Fibroblast of skin of right quadriceps (primary cell): ENCODE measurements around the gene VWC2L.

Experiments used
- DNase-seq: peaks from one replicate; pipeline ENCODE4 v3.0.0-alpha.2; 2013

The VWC2L gene

DNA sequence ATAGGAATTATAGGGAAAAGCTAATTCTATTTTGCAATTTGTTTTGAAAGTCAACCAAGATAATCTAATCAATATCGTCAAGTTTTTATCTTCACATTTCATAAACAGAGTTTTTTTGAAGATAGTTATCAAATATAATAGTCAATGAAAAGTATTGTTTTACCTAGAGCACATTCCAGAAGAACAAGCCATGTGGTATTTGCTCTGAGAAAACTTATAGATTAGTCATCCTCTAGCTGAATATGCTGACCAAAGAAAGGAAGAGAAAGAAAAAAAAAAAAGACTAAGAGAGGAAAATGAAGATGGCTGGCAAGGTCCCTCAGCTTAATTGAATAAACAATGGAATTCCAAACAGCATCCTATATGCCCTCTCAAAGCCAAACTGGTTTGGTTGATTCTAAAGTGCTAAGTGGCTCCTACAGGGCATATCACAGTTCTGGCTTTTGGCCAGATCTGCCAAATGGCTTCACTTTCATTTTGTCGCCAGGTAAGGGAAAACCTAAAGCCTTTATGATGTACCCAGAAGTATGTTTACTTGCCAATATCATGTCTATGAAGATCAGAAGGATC lies 132.6 kb downstream of the VWC2L start:
- peak; percentile 64 for DNase-seq

DNA sequence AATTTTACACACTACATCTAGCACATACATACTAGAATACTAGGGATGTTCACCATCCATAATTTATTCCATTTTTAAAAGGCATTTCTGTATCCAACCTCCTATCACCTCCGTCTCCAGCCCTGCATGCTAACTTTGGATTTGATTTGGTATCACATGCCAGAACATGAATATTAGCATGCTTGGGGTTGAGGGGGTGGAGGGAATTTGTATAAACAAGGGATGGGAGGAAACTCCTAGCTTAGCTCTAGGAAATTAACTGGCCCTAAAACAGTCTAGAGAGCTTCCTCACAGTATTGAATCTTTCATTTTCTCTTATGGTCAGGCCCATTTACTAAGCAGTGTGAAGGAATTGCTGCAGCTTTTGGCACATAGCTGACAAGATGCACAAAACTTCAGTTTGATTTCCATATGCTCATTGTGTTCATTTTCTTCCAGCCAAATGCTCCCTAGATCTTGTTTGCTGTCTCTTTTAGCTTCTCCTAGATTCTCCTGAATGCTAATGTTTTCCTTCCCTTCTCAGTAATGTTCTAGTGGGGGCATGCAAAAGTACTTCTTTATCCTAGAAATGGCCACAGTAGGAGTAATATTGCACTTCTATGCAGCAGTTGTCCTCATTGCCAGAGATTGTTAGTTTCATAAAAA lies 135.2 kb downstream of the VWC2L start:
- DNase-seq, result no peak

DNA sequence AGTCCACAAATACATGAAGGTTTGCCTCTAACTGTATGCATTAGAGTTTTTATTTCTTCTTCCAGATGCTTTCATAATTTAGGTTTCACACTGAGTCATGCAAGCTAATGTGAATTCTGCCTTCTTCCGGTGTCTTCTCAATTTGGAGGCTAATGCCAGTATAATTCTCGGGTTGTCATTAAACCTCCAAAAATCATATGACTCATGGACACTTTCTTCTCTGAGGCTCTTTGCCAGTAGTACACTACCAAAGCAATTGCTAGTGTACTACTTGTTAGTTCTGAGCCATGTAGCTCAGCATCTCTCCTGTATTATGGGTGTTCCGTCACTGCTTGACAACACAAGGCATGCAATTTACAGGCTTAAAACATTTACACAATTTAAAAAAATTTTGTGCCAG lies 137.1 kb downstream of the VWC2L start:
- DNase-seq, result peak; percentile 37

DNA sequence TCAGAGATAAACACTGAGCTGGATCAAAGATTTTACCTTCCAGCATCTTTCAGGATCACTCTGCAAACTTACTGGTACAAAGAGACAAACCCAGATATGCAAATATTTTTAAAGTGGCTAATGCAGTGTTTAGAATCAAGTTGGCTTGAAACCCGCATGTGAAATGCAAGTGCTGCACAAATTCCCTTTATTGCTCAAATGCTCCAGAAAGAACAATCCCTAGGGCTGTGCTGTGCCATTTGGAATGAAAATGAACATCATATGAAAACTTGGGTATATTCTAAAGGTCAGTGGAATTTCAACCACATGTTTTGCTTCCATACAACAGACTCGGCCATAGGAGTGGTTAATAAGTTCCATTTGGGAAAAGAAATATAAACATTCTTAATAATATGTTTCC lies 139.1 kb downstream of the VWC2L start:
- DNase-seq, result no peak

DNA sequence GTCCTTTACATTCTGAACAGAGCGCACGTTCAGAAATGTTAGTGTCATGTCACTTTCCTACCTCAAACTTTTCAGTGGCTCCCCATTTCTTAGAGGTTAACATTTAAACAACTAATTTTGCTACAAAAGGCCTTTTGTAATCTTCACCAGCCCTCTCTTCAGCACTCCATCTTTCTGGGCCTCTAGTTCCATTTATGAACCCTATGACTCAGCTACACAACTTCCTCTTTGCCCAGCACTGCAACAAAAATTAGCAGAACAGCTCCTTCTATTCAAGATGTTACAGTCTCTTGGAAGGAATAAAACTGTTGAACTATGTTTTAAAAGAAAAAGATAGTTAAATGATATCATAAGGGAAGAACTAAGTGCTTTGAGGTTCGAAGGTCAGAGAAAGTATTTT lies 139.9 kb downstream of the VWC2L start:
- DNase-seq, result no peak

DNA sequence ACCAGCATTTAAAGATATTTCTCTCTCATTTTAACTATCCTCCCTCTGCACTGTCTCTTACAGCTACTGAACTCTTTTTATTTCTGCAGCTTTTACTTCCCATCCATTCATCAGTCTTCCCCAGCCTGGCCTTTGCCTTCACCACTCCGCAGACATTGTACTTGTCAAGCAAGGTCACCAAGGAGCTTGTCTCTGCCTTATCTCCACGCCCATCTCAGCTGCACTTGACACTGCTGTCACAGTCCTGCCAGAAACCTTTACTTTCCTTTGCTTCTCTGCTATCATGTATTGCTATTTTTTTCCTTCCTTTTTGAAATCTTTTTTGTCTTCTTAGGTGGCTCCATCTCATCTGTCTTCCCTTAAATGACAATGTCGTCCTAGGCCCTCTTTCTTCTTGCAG lies 147.0 kb downstream of the VWC2L start:
- DNase-seq, result no peak

DNA sequence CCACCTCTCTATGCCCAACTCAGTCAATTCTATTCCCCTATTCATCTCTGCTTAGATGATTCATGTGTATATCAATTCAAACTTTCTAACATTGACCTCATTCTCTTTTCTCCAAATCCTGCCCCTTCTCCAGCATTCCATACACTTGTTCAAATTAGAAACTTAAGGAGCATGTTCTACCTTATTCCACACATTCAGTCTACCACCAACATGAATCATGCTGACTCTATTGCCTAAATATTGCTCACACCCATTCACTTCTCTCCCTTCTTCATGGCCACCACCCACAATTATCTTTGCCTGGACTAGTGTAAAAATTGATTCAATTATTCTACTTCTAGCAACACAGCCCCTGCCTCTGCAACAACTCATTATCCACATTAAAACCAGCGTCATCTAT lies 147.5 kb downstream of the VWC2L start:
- no peak for DNase-seq

DNA sequence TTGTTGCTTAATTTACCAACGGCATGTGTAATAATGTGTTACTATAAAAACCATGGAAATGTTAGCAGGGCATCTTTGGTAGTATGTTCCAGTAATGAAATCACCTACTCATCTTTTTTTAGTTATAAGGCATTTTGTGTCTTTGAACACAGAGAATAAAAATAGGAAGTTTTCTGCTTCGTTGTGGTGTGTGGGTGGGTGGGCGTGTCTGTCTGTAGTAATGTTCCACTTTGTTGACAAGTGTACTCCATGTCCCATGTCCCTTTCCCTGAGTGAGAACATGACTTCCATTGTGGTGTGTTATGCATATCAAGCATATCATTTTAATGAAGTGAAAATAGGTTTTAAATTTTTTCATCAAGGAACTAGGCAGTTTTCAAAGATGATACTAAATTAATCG lies 149.3 kb downstream of the VWC2L start:
- no peak for DNase-seq

DNA sequence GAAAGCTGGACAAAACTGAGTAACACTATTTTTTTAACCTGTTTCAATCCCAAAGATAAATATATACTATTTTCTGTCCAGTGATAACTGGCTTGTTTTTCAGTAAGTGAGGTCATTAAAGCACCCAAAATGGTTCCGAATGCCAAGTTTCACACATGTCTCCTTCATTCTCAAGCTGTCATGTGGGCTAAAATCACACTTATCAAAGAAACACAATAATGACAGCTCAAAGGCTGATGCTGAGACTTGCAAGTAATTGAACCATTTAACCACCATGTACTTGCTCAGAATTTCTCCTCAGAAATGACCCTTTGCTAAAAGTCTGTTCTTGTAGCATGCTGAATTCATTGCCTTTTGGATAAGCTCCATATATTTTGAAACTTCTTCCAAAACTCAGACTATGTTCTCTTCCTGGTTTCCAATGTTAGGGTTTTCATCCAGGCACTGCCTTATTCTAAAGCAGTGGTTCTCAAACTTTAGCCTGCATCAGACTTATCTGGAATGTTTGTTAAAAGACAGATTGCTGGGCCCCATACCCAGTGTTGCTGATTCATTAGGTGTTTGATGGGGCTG lies 149.8 kb downstream of the VWC2L start:
- no peak for DNase-seq

DNA sequence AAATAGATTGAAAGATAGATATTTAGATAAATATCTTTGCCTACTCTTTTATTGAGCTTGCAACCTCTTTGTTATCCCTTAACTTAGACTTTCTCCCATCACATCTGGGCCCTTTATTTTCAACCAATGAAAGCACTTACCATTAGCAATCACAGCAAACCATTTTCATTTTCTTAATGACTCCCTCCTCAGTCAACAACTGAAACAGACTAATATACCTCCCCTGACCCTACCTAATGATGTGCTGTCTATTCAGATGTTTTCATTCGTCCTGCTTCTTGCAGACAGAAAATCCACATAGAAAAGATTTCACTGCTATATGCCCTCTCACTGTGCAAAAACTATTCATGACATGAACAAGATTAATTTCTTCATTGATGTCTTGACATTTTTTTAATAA lies 154.4 kb downstream of the VWC2L start:
- no peak for DNase-seq

DNA sequence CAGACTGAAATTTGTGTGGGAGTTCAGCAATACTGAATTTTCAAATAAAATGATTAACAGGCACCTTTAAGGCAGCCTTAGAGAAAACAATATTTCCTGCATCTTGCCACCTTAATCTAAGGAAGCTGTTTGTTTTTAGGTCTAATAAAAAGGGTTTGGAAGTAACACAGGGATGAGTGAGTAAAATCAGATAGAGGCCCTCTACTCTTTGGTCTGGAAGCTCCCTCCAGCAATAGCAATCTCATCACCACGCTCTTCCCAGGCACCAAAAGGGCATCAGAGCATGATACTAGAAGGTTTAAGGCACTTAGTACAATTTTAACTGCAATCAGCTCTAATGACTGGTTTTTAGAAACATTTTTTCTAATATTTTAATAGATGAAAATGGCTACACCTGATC lies 155.6 kb downstream of the VWC2L start:
- no peak for DNase-seq

DNA sequence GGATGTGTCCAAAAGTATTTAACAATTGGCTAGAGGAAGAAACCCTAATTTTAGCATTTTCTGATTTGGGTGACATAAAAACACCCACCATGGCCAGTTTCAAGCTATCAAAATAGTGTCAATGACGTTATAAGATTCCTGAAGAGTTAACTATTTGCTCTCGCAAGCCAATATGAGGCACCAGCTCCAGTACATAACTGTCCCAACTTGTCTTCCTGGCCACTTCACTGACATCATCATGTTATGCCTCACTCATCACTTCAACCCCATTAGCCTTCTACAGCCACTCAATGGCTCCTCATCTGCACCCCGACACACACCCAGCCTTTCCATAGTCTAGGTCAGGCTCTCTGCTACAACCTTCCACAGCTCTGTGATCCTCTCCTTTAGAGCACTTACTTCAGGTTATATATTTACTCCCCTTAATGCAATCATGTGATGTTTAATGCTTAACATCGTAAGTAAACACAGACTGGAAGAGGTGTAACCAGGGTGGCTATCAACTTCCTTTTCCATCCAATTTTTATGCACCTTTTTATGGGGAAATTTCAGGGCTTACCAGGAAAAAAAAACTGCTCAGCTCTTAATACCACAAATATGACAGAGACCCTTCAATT lies 158.7 kb downstream of the VWC2L start:
- no peak for DNase-seq

DNA sequence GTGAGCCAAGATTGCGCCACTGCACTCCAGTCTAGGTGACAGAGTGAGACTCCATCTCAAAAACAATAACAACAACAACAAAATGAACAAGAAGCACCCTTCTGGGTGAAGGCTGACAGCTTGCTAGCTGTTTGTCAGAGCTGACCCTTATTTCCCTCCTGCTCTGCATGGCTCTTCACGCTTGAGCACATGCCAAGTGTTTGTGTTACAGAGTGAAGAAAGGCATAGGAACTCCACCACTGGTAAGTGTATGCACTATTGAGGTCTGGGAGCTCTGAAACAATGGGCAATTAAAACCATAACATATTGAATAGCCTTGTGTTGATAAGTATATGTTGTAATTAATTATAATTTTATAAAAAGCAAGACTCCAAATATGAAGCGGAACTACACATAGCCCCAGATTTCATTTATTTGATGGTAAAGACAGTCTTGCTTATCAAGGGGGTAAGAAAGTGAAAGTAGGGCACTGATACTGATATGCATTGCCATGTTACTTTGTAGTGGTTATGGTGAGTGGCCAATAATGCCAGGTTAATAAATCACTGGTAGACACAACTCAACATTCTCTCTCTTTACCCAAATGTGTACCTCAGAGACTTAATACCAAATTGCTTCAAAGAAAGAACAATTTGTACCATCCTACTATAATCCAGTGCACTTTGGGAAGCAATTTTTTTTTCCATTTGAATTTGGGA lies 163.4 kb downstream of the VWC2L start:
- no peak for DNase-seq

DNA sequence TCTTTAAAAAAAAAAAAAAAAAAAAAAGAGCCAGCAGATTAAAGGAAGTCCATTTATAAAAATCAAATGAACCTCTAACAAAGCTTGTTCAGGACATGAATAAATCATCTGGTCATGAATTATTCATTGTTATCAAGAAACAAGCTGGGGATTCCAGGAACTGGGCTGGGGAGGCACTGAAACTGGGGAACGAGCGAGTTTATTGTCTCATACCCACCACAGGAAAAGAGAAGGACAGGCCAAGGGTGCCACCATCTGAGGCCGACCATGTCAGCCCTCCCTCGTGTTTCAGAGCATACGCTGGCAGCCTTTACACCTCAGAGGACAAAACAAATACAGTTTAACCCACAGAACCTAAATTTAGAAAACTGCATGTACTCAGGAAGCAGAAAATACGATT lies 164.2 kb downstream of the VWC2L start:
- no peak for DNase-seq

DNA sequence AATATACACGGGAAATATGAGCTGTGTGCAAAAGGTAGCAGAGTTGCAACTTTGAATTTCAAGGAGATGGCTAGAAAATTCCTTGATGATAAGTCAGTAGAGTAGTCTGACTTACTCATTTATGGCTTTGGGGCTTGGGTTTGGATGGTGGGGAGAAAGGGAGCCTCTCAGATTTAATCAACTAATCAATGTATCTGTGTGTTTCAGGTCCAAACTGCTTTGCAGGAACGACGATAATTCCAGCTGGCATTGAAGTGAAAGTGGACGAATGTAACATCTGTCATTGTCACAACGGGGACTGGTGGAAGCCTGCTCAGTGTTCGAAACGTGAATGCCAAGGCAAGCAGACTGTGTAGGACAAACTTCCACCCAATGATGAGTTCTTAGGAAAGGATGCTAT lies 164.6 kb downstream of the VWC2L start:
- no peak for DNase-seq

DNA sequence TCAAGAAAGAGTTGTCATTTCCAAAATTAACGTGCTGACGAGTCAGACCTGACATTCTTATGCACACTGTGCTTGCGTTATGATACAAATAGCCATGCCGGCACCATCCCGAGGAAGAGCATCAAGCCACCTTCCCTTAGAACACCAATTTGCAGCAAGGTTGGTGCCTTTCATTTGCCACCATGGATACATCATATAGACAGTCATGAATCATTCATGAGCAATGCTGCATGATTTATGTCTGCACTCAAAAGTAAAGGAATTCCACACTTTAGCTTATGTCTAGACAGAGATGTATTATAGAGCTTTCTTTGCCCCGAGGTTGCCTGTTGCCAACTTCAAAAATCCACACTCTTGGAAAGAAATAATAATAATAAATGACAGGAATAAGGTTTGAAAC lies 166.9 kb downstream of the VWC2L start:
- DNase-seq, result peak; percentile 9

DNA sequence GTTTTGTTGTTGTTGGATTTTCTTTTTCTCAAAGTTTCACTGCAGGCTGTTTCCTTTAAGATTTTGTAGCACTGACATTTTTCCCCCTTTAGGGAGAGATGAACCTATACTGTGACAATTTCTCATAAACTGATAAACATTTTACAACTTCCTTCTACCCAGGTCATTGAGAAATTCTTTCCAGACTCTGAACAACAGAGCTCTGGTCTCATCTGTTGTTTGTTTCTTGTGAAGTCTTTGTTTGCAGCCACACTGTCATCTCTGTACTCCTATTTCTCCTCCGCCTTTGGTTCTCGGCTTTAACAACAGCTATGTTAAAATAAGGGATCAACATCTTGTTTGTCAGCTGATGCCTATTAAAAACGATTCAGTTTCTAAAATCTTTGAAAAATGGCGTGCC lies 167.6 kb downstream of the VWC2L start:
- DNase-seq, result no peak

DNA sequence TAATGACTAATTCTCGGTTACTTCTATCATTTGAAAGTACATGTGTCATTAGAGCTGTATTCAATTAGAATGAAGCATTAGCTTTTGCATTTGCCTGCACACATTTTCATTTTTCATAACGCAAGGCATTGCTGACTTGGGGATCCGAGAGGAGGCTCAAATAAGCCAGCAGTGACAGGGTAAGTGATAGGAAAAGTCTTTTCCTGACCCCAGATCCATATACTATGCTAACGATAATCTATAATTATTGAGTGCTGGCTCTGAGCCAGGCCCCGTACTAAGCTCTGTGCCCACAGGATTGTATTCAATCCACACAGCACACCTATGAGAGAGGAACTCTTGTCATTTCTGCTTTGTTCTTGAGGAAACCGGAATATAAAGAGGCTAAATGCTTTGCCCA lies 168.2 kb downstream of the VWC2L start:
- no peak for DNase-seq

DNA sequence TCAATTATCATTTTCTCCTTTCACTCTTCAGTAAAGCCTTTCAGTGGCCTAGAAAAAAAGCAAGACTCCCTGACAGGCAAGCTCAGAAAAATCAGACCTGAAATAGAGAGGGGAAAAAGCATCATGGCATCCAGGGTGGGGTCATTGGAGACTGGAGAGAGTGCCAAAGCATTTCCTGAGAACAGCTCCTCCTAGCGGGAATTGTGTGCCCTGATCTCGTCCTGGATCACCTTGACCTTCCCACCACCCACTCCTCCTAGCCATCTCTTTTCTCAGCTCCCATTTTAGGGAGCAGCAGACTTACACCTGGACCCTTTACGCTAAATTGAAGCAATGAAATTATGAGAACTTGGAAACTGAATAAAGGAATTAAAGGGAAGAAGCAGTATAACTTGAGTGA lies 176.6 kb downstream of the VWC2L start:
- no peak for DNase-seq

DNA sequence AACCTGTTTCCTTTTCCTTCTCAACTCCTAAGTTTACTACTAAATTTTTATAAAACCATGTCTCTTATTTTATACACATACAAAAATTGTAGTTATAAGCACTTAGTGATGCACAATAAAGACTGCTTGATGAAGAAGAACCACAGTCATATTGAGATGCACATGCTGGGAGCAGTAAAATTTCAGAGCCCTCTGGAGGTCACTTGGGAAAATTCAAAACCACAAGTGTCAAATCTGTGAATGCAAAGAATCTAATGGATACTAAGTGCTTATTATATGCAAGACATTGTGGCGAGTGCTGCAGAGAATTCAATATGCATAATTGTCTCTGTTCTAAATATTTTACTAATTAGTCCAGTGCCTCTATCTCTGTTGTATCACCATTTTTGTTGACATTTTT lies 180.5 kb downstream of the VWC2L start:
- DNase-seq, result peak; percentile 16

DNA sequence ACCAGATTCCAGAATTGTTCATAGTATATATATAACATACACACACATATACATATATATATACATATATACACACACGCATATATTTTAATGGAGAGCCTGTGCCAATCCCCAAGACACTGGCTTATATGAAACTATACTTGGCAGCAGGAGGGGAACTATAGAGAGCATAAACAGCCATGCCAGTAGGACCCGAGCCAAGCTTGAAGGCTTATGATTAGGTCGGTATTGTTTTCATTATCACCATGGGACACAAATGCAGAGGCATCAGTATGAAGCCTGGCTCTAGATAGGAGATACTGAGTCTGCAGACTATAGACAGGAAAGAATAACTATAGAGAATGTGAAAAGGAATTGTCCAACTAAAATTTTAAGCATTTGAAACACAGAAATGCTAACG lies 181.2 kb downstream of the VWC2L start:
- no peak for DNase-seq

DNA sequence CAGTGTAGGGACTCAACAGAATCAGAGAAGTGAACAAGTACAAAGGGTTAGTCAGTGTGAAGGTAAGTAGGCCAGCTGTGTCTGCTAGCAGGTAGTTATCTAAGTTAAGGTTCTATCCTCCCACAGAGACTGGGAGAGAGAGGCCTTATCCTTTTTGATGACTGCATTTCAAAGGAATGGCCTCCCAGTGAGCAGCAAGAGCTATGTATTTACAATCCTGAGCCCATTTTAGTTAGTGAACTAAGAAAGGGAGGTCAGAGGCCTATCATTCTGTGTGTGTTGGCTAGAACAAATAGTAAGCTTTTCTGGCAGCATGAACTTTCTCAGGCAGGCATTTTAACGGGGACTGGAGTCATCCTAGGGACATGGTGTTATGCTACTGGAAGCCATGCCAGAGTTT lies 182.9 kb downstream of the VWC2L start:
- DNase-seq, result peak; percentile 80

DNA sequence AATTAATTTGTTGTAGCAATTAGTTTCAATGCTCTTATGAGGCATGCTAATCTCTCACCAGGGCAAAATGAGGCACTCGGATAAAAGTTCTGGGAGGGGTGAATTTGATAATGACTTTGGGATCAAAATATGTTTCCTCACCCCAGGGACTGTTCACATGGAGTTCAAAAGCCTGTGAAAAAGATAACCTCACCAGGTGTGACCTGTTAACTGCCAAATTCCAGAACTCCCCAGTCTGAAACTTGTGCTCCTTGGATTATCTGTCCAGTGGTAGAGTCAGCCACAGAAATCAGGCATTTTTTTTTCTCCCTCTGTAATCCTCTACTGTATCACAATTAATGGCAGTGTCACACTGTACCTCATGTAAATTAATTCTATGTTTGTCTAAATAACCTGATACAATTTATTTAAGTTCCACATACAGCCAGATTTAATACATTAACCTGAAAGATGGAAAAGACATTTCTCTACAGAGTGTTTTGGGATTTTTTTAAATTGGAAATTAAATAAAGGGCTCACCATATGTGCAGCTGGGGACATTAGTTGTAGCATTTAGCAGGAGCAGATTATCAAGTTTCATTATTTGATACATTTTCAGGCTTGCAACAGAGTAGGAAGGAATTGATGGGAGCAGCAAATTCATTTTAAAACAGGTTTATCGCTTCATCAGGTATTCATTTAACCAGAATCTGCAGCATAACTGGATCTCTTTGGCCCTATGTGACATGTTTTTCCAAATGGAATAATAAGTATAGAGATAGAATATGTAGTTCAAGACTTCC lies 191.2 kb downstream of the VWC2L start:
- no peak for DNase-seq
